Gastrocnemius medialis (tissue), 4 donors: ENCODE measurements around the gene SND1. TPM values are rescaled to one million over a fixed set of nuclear protein-coding genes. Genes with fewer than 3 reads are reported as not detected.

ENCODE experiments used
- ATAC-seq, 2 donors: fragments of 150-250 bp; one replicate each; pipeline ENCODE4 v1.9.1; 2016
- DNase-seq, 2 donors: peaks; one replicate each; pipeline ENCODE4 v3.0.0-alpha.2; 2019
- H3K27ac ChIP-seq, 4 donors: fragments of 200-600 bp; sonication (generic); 1 replicate in 1 of 4; 2 replicates in 3 of 4; pipeline ENCODE4 v1.5.1; 2016 to 2018; ENCODE audit warnings: mild to moderate bottlenecking in 2 of 4, moderate library complexity in 1 of 4
- H3K27me3 ChIP-seq, 3 donors: fragments of 200-600 bp; sonication (generic) in 2 of 3; 1 replicate in 1 of 3; 2 replicates in 2 of 3; pipeline versions ENCODE4 v1.5.1 to v1.6.0; 2016 to 2019; ENCODE audit warnings: mild to moderate bottlenecking in 1 of 3, moderate library complexity in 1 of 3
- H3K36me3 ChIP-seq, 2 donors: fragments of 200-600 bp; sonication (generic) in 1 of 2; one replicate each; pipeline ENCODE4 v1.5.1; 2017 to 2018
- H3K4me1 ChIP-seq, 2 donors: fragments of 200-600 bp; sonication (generic) in 1 of 2; one replicate each; pipeline ENCODE4 v1.5.1; 2016 to 2017; ENCODE audit warnings: mild to moderate bottlenecking in 2 of 2
- H3K4me3 ChIP-seq, 4 donors: fragments of 200-600 bp; sonication (generic) in 3 of 4; 1 replicate in 1 of 4; 2 replicates in 3 of 4; pipeline ENCODE4 v1.5.1; 2016 to 2019; ENCODE audit warnings: mild to moderate bottlenecking in 2 of 4
- H3K9me3 ChIP-seq, 3 donors: fragments of 200-600 bp; sonication (generic) in 2 of 3; 1 replicate in 1 of 3; 2 replicates in 2 of 3; pipeline ENCODE4 v1.5.1; 2016 to 2019
- POLR2A ChIP-seq, 2 donors: fragments of 450-650 bp; IDR thresholded peaks; one replicate each; pipeline ENCODE4 v1.6.1; 2017; ENCODE audit warnings: antibody characterized with exemption in 2 of 2, mild to moderate bottlenecking in 2 of 2, moderate library complexity in 2 of 2
- in situ Hi-C, 4 donors: fragments of 200-750 bp; cut with MboI; loops; one replicate each; pipeline versions ENCODE4 v1.15.0 to v1.8.0; 2017; ENCODE audit warnings: low sequenced_read_pairs in 4 of 4
- intact Hi-C: fragments of 100-400 bp; cut with DNase I; formaldehyde crosslinking; loops from one replicate; pipeline ENCODE4 v1.15.1; 2023; ENCODE audit warnings: low total_unique reads
- total RNA-seq, 4 donors: library from RNA; depleted of rRNA; stranded (reverse); fragments of >200 nt; gene quantifications; one replicate each; pipeline versions ENCODE4 v1.1.0 to v1.2.3, GENCODE V29; 2016
- TF ChIP-seq, protein P1 (sequence below), 5 experiments: fragments of 450-650 bp in 3 of 5; fragments of 200-600 bp in 2 of 5; sonication (generic) in 2 of 5; IDR thresholded peaks in 4 of 5; conservative IDR thresholded peaks in 1 of 5; 1 replicate in 4 of 5; 2 replicates in 1 of 5; pipeline ENCODE4 v1.5.1; 2016 to 2019; ENCODE audit warnings: antibody characterized with exemption in 5 of 5, mild to moderate bottlenecking in 3 of 5, moderate library complexity in 3 of 5

Gene SND1
- 10 to 100 TPM; 30.4 to 73.0 (median 50.3) TPM for total RNA-seq

DNA sequence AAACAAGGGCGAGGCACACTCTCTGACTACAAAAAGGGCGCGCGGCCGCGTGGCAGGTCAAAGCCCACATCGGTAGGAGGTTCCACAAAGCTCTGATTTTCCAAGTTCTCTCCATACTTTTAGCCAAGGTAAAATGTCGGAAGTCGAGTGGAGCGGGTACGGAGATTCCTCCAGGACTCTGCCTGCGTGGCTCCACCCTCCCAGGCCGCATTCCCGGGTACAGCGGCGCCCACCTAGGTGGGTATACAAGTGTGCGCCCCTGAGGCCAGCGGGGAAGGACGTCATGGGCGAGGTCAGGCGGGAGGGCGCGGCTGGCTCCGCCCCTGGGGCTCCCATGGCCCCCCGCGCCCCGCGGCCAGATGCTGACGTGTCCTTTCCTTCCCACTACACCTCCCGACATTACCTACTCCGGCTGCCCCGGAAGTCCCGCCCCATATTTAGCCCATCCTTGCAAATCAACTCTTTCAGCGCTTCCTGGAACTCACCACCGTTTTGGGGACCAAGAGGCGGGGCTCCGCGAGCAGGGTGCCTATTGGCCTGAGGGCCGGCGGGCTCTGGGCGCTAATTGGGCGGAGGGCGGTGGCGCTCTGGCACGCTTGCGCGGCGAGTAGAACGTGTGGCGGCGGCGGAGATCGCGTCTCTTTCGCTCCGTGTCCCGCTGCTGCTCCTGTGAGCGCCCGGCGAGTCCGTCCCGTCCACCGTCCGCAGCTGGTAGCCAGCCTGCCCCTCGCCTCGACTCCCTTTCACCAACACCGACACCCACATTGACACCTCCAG, at the start of gene SND1:
Gene SND1, plus strand, starts transcription at position 639 of the 777 bp plus-strand sequence. CDS start 180 bp downstream, outside the sequence.
- DNase-seq (peak; percentile 98 to 100), ATAC-seq (peak; percentile 98)
- in situ Hi-C loops (loop anchor here in 1 of 4 donors (25.0 kb wide), 1 partner anchor 264 kb away; the partner anchor contains the start of gene ZNF800), intact Hi-C loops (loop anchor here (1.0 to 2.0 kb wide), 2 partner anchors 63 to 259 kb away; partner anchors contain the start of genes ARF5 and ZNF800)
- H3K27me3 ChIP-seq = no peaks in the 10 kb centered on the region
- peaks cover 23 to 29% of the 10 kb centered on the region in 2 donors for H3K4me1 ChIP-seq
- no peaks in the 10 kb centered on the region for H3K9me3 ChIP-seq
- no peaks in the 10 kb centered on the region for H3K36me3 ChIP-seq
- peak within 1 kb of the TSS; percentile 92 to 99 (median 93) for H3K27ac ChIP-seq
- TF ChIP-seq POLR2A (IDR thresholded peaks at IDR 0.05) = peak; percentile 82 to 87
- TF ChIP-seq, protein P1, sequence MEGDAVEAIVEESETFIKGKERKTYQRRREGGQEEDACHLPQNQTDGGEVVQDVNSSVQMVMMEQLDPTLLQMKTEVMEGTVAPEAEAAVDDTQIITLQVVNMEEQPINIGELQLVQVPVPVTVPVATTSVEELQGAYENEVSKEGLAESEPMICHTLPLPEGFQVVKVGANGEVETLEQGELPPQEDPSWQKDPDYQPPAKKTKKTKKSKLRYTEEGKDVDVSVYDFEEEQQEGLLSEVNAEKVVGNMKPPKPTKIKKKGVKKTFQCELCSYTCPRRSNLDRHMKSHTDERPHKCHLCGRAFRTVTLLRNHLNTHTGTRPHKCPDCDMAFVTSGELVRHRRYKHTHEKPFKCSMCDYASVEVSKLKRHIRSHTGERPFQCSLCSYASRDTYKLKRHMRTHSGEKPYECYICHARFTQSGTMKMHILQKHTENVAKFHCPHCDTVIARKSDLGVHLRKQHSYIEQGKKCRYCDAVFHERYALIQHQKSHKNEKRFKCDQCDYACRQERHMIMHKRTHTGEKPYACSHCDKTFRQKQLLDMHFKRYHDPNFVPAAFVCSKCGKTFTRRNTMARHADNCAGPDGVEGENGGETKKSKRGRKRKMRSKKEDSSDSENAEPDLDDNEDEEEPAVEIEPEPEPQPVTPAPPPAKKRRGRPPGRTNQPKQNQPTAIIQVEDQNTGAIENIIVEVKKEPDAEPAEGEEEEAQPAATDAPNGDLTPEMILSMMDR (IDR thresholded peaks at IDR 0.05 in 4 of 5, conservative IDR thresholded peaks at IDR 0.05 in 1 of 5) = peak in 2 of 5 experiments; percentile 7 to 10
- peak within 1 kb of the TSS; percentile 78 to 90 (median 90) for H3K4me3 ChIP-seq

DNA sequence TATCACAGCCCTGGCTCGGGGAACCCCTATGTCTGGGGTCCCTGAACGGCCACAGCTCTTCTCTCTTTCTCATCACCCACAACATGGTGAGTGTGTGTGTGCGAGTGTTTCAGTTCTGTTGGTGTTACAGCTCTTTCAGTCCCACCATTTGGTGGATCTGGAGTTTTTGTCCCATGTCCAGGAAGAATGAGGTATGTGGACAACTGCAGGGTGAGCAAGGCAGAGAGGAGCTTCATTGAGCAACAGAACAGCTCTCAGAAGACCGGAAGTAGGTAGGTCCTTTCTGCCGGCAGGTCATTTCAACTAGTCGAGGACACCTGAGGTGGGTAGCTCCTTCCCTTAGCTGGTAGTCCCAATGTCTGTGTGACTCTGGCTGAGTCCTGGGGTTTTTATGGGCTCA, 43.5 kb upstream of the SND1 start:
- ATAC-seq (no peak), DNase-seq (no peak)
- H3K36me3 ChIP-seq = no peaks in the 10 kb centered on the region
- H3K4me3 ChIP-seq = no peak overlapping the region
- no peaks in the 10 kb centered on the region for H3K27me3 ChIP-seq
- no peaks in the 10 kb centered on the region for H3K9me3 ChIP-seq
- H3K4me1 ChIP-seq = no peaks in the 10 kb centered on the region
- intact Hi-C loops = no loop called here
- in situ Hi-C loops = no loop called here
- TF ChIP-seq, protein P1 (IDR thresholded peaks at IDR 0.05 in 4 of 5, conservative IDR thresholded peaks at IDR 0.05 in 1 of 5) = no peak
- TF ChIP-seq POLR2A (IDR thresholded peaks at IDR 0.05) = no peak
- H3K27ac ChIP-seq = no peak overlapping the region

DNA sequence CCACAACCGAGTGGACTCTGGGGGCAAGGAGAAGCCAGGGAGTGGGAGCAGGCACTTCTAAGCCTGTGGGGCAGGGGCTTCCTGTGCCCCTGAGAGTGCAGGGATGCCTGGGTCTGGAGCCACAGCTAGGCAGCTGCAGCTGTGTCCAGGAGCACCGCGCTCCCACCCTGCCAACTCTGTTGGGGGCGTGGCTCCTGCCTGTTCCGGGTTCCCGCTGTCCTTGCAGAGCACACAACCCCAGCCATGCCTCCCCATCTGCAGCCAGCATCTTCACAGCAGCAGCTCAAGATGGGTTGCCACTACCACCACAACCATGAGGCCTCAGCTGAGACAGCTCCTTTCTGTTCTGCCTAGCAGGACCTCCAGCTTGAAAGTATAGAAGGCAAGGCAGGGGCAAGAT, 42.7 kb upstream of the SND1 start:
- TF ChIP-seq, protein P1 (IDR thresholded peaks at IDR 0.05 in 4 of 5, conservative IDR thresholded peaks at IDR 0.05 in 1 of 5) = no peak
- no peak for TF ChIP-seq POLR2A (IDR thresholded peaks at IDR 0.05)
- in situ Hi-C loops = no loop called here
- intact Hi-C loops = no loop called here
- Histone ChIP-seq H3K27ac (no peak overlapping the region), H3K36me3 (no peaks in the 10 kb centered on the region), H3K27me3 (no peaks in the 10 kb centered on the region), H3K4me3 (no peak overlapping the region), H3K4me1 (no peaks in the 10 kb centered on the region), H3K9me3 (no peaks in the 10 kb centered on the region)
- DNase-seq (no peak), ATAC-seq (no peak)

DNA sequence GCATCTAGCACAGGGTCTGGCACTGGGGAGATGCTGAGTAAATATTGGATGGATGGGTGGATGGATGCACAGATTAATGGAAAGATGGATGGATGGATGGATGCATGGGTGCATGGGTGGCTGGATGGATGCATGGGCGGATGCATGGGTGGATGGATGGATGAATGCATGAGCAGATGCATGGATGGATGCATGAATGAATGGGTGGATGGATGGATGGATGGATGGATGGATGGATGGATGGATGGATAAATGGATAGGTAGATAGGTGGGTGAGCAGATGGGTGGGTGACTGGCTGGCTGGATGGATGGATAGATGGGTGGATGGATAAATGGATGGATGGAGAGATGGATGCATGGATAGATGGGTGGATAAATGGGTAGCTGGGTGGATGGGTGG, 39.7 kb upstream of the SND1 start:
- TF ChIP-seq, protein P1 (IDR thresholded peaks at IDR 0.05 in 4 of 5, conservative IDR thresholded peaks at IDR 0.05 in 1 of 5) = no peak
- TF ChIP-seq POLR2A (IDR thresholded peaks at IDR 0.05) = no peak
- no peak for ATAC-seq
- H3K36me3 ChIP-seq = no peaks in the 10 kb centered on the region
- no peak overlapping the region for H3K4me3 ChIP-seq
- no peak overlapping the region for H3K27ac ChIP-seq
- H3K4me1 ChIP-seq = no peaks in the 10 kb centered on the region
- no peaks in the 10 kb centered on the region for H3K9me3 ChIP-seq
- intact Hi-C loops (no loop called here), in situ Hi-C loops (no loop called here)
- DNase-seq = no peak
- H3K27me3 ChIP-seq = no peaks in the 10 kb centered on the region
